ENCODE data around the gene LRRC46. TPM values are rescaled to one million over a fixed set of nuclear protein-coding genes. Genes with fewer than 3 reads are reported as not detected.

Gene LRRC46
- total RNA-seq, 4 donors from 2014 or later = 0.44 to 3.2 (median 2.0) TPM; not detected in 1

GRCh38 chr17:47820033-47820789, 11.3 kb upstream of the LRRC46 start:
- DNase-seq = no peak
- Histone ChIP-seq H3K4me1 (peaks cover 7 to 20% of the 10 kb centered on the region in 2 donors), H3K4me3 (replicated peaks in 1 of 3) (no peak overlapping the region), H3K27ac (no peak overlapping the region), H3K9me3 (no peaks in the 10 kb centered on the region), H3K36me3 (peaks cover 24 to 48% of the 10 kb centered on the region in 2 donors), H3K27me3 (no peaks in the 10 kb centered on the region)
- intact Hi-C loops (cut with DNase I) = no loop called here
- WGBS, 2 donors = 70 to 79% methylated on average over 12 of the region's 12 CpGs
- TF ChIP-seq POLR2A (IDR thresholded peaks at IDR 0.05) = no peak
- TF ChIP-seq, protein P1, sequence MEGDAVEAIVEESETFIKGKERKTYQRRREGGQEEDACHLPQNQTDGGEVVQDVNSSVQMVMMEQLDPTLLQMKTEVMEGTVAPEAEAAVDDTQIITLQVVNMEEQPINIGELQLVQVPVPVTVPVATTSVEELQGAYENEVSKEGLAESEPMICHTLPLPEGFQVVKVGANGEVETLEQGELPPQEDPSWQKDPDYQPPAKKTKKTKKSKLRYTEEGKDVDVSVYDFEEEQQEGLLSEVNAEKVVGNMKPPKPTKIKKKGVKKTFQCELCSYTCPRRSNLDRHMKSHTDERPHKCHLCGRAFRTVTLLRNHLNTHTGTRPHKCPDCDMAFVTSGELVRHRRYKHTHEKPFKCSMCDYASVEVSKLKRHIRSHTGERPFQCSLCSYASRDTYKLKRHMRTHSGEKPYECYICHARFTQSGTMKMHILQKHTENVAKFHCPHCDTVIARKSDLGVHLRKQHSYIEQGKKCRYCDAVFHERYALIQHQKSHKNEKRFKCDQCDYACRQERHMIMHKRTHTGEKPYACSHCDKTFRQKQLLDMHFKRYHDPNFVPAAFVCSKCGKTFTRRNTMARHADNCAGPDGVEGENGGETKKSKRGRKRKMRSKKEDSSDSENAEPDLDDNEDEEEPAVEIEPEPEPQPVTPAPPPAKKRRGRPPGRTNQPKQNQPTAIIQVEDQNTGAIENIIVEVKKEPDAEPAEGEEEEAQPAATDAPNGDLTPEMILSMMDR (IDR thresholded peaks at IDR 0.05) = no peak

- H3K27ac ChIP-seq = peak overlapping the region in 2 of 3 donors; percentile 25 to 40
- no peaks in the 10 kb centered on the region for H3K9me3 ChIP-seq
- DNase-seq = no peak
- H3K4me3 ChIP-seq (replicated peaks in 1 of 3) = peak overlapping the region; percentile 8 to 38 (median 38)
- no peaks in the 10 kb centered on the region for H3K27me3 ChIP-seq
- intact Hi-C loops (cut with DNase I) = no loop called here
- peaks cover 30 to 42% of the 10 kb centered on the region in 2 donors for H3K36me3 ChIP-seq
- WGBS, 2 donors = 4 to 16% methylated on average over 3 to 4 of the region's 4 CpGs
- H3K4me1 ChIP-seq = peaks cover 7 to 20% of the 10 kb centered on the region in 2 donors
- TF ChIP-seq, protein P1 (IDR thresholded peaks at IDR 0.05) = no peak
- TF ChIP-seq POLR2A (IDR thresholded peaks at IDR 0.05) = no peak
These were observed 10.4 kb upstream of the LRRC46 start for GRCh38 chr17:47821031-47821423.

DNA sequence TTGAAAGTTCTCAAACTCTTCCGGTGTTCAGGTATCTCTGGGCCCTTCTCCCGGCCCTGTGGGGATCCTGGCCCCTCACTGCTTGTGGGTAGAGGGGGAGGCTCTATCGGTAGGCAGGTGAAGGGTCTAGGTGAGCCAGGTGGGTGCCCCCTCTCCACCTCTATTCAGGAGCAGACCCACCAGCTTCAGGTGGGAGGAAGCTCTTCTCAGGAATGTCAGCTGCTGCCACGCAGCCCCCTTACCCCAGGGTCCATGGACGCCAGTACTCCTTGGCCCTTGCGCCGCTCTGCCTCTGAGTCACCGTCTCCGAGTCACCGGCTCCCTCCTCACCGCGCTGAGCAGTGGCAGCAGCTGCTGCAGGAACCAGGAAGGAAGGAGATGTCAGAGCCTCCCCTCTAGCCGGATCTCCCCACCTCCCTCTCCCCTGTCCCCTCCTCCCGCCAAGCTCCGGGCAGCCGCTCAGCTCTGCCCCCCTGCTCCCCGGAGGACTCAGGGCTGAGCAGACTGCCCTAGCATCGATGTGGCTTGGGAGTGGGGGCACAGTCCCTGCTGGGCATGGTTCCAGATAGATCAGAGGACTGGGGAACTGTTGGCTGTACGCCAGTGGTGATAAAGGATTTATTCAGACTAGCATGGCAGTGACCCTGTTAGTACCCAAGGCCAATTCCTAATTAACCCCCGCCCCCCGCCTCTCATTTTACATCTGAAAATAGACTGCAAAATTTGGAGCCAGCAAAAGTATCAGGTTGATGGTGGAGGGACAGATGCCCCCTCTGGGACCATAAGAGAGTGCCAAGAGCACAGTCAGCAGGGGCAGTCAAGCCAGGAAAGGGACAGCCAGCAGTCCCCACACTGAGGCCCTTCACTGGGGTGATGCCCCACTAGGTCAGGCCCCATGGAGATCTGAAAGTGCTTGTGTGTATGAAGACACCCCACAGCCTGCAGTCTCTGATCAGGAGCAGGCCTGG, 9.8 kb upstream of the LRRC46 start, which contains the start of gene OSBPL7:
Gene OSBPL7 (minus strand): TSS at position 371 of the 968 bp plus-strand sequence. CDS start 1,516 bp downstream, outside the sequence.
- peak; percentile 72 to 73 for DNase-seq
- Histone ChIP-seq H3K27ac (peak within 1 kb of the TSS in 2 of 3 donors; percentile 25 to 40), H3K9me3 (no peaks in the 10 kb centered on the region), H3K4me1 (peaks cover 7 to 20% of the 10 kb centered on the region in 2 donors), H3K36me3 (peaks cover 30 to 44% of the 10 kb centered on the region in 2 donors), H3K27me3 (no peaks in the 10 kb centered on the region), H3K4me3 (replicated peaks in 1 of 3) (peak within 1 kb of the TSS; percentile 8 to 38 (median 38))
- 7 to 13% methylated on average over 8 to 18 of the region's 21 CpGs for WGBS, 2 donors
- intact Hi-C loops (cut with DNase I) = no loop called here
- TF ChIP-seq, protein P1 (IDR thresholded peaks at IDR 0.05) = peak in 1 of 6 experiments; percentile 33
- TF ChIP-seq POLR2A (IDR thresholded peaks at IDR 0.05) = peak in 1 of 2 donors; percentile 43

- Histone ChIP-seq H3K4me3 (replicated peaks in 1 of 3) (no peak overlapping the region), H3K27me3 (no peaks in the 10 kb centered on the region), H3K27ac (no peak overlapping the region), H3K36me3 (peaks cover 39 to 43% of the 10 kb centered on the region in 2 donors), H3K9me3 (no peaks in the 10 kb centered on the region), H3K4me1 (peaks cover 7 to 20% of the 10 kb centered on the region in 2 donors)
- WGBS, 2 donors = 75 to 91% methylated on average over 4 of the region's 4 CpGs
- no peak for DNase-seq
- intact Hi-C loops (cut with DNase I) = no loop called here
- TF ChIP-seq POLR2A (IDR thresholded peaks at IDR 0.05) = no peak
- TF ChIP-seq, protein P1 (IDR thresholded peaks at IDR 0.05) = no peak
These were observed 8.7 kb upstream of the LRRC46 start for GRCh38 chr17:47822785-47823184.

All from thyroid gland (tissue), 4 donors.